Gastroesophageal sphincter (tissue), 4 donors: ENCODE data around the gene ASB11. TPM values are rescaled to one million over a fixed set of nuclear protein-coding genes. Genes with fewer than 3 reads are reported as not detected.

ENCODE experiments used
- ATAC-seq: fragments of 150-250 bp; one replicate; pipeline ENCODE4 v1.9.1; 2016; ENCODE audit warnings: mild to moderate bottlenecking, moderate library complexity
- H3K27ac ChIP-seq, 4 donors: fragments of 200-600 bp; sonication (generic) in 3 of 4; 1 replicate in 3 of 4; 2 replicates in 1 of 4; pipeline ENCODE4 v1.5.1; 2016 to 2019
- H3K27me3 ChIP-seq: fragments of 200-600 bp; sonication (generic); one replicate; pipeline ENCODE4 v1.5.1; 2019
- H3K36me3 ChIP-seq, 2 donors: fragments of 200-600 bp; sonication (generic); one replicate each; pipeline ENCODE4 v1.5.1; 2019; ENCODE audit warnings: control low read depth in 1 of 2
- H3K4me1 ChIP-seq, 3 donors: fragments of 200-600 bp; sonication (generic); 1 replicate in 2 of 3; 2 replicates in 1 of 3; pipeline ENCODE4 v1.5.1; 2016 to 2019; ENCODE audit warnings: control low read depth in 2 of 3
- H3K4me3 ChIP-seq, 2 donors: fragments of 200-600 bp; sonication (generic); one replicate each; pipeline ENCODE4 v1.5.1; 2019; ENCODE audit warnings: mild to moderate bottlenecking in 1 of 2, moderate library complexity in 1 of 2
- H3K9me3 ChIP-seq, 3 donors: fragments of 200-600 bp; sonication (generic); one replicate each; pipeline ENCODE4 v1.5.1; 2017 to 2019; ENCODE audit warnings: control low read depth in 2 of 3
- EP300 ChIP-seq: sonication (generic); formaldehyde crosslinking; IDR thresholded peaks from one replicate; pipeline ENCODE4 v1.6.1; 2017; ENCODE audit warnings: antibody characterized with exemption, mild to moderate bottlenecking
- POLR2A ChIP-seq, 2 donors: fragments of 450-650 bp; IDR thresholded peaks; one replicate each; pipeline ENCODE4 v1.6.1; 2017; ENCODE audit warnings: antibody characterized with exemption in 2 of 2, mild to moderate bottlenecking in 2 of 2, moderate library complexity in 1 of 2
- POLR2AphosphoS5 ChIP-seq: sonication (generic); formaldehyde crosslinking; IDR thresholded peaks from one replicate; pipeline ENCODE4 v1.6.1; 2017; ENCODE audit warnings: antibody characterized with exemption
- WGBS, 2 donors: methylation state at CpG; one replicate each; pipeline ENCODE4 v1.1.5; 2018; ENCODE audit warnings: low coverage in 1 of 2; 5-methylcytosine and 5-hydroxymethylcytosine counted together
- total RNA-seq, 4 donors: library from RNA; depleted of rRNA; stranded (reverse); fragments of >200 nt; gene quantifications; one replicate each; pipeline ENCODE4 v1.1.0, GENCODE V29; 2016
- TF ChIP-seq, protein P1 (sequence below), 4 experiments: fragments of 200-600 bp in 2 of 4; fragments of 450-650 bp in 2 of 4; sonication (generic) in 1 of 4; IDR thresholded peaks; one replicate each; pipeline ENCODE4 v1.5.1; 2017 to 2019; ENCODE audit warnings: antibody characterized with exemption in 4 of 4, mild to moderate bottlenecking in 2 of 4, moderate library complexity in 2 of 4

Gene ASB11
- total RNA-seq, 4 donors from 2014 or later = 0.67 TPM; not detected in 3

DNA sequence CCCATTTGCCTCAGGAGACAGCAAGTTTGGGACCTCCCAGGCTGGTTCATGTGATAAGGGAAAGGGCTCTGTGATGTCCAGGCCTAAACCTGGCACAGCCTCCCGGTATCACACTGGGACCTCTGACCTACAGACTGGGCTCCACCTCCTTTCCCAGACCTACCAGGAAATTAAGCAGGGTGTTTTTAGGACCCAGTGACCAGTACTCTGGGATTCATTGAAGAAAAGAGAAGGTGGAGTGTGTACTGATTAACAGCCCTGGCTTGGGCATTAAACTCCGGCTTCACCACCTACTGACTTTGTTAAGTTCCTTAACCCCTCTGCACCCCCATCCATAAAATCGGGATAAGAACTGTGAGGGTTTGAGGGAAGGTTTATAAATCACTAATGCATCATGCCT is 74.1 kb downstream of the ASB11 start:
- 52 to 72% methylated on average over 2 of the region's 3 CpGs for WGBS, 2 donors
- Histone ChIP-seq H3K4me1 (no peaks in the 10 kb centered on the region), H3K36me3 (no peaks in the 10 kb centered on the region), H3K4me3 (no peak overlapping the region), H3K9me3 (no peaks in the 10 kb centered on the region), H3K27me3 (no peaks in the 10 kb centered on the region), H3K27ac (no peak overlapping the region)
- TF ChIP-seq POLR2AphosphoS5 (no peak), EP300 (no peak)
- ATAC-seq = no peak

DNA sequence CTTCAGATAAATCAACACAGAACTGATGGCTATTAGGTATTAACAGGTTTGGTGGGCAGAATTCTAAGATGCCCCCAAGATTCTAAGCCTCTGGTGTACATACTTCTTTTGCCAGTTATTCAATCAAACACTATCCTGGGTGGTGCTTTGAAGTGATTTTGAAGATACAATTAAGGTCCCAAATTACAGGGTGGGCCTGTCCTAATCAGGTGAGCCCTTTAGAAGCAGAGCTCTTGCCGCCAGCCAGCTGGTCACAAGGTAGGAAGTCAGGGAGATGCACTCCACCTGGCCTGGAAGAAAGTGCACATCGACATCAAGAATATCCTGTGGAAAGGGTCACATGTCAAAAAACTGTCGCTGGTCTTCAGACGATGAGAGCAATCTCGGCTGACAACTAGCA is 75.0 kb downstream of the ASB11 start:
- Histone ChIP-seq H3K4me1 (no peaks in the 10 kb centered on the region), H3K4me3 (no peak overlapping the region), H3K36me3 (no peaks in the 10 kb centered on the region), H3K27ac (no peak overlapping the region), H3K27me3 (no peaks in the 10 kb centered on the region), H3K9me3 (no peaks in the 10 kb centered on the region)
- TF ChIP-seq EP300 (no peak), POLR2A (IDR thresholded peaks at IDR 0.05) (no peak), POLR2AphosphoS5 (no peak)
- TF ChIP-seq, protein P1, sequence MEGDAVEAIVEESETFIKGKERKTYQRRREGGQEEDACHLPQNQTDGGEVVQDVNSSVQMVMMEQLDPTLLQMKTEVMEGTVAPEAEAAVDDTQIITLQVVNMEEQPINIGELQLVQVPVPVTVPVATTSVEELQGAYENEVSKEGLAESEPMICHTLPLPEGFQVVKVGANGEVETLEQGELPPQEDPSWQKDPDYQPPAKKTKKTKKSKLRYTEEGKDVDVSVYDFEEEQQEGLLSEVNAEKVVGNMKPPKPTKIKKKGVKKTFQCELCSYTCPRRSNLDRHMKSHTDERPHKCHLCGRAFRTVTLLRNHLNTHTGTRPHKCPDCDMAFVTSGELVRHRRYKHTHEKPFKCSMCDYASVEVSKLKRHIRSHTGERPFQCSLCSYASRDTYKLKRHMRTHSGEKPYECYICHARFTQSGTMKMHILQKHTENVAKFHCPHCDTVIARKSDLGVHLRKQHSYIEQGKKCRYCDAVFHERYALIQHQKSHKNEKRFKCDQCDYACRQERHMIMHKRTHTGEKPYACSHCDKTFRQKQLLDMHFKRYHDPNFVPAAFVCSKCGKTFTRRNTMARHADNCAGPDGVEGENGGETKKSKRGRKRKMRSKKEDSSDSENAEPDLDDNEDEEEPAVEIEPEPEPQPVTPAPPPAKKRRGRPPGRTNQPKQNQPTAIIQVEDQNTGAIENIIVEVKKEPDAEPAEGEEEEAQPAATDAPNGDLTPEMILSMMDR (IDR thresholded peaks at IDR 0.05) = no peak
- no CpG with 5 or more reads among the region's 5 CpGs for WGBS, 2 donors
- no peak for ATAC-seq

DNA sequence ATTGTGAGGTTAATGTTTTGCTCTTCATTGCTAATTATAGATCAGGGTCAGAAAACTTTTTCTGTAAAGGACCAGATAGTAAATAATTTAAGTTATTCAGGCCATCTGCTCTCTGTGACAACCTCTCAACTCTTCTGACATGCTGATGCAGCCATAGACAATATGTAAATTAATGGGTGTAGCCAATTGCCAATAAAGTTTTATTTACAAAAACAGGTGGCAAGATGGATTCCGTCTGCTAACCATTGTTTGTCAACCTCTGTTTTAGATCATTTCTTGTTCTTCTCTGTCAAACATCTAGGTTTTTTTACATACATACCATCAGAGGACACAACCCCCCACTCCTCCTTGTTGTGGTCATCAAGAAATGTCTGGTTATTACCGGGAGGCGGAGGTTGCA is 79.3 kb downstream of the ASB11 start:
- H3K27ac ChIP-seq = no peak overlapping the region
- H3K27me3 ChIP-seq = no peaks in the 10 kb centered on the region
- H3K9me3 ChIP-seq = no peaks in the 10 kb centered on the region
- TF ChIP-seq POLR2A (IDR thresholded peaks at IDR 0.05) (no peak), POLR2AphosphoS5 (no peak), EP300 (no peak)
- TF ChIP-seq, protein P1 (IDR thresholded peaks at IDR 0.05) = no peak
- WGBS, 2 donors = 80 to 83% methylated on average over 1 to 2 of the region's 3 CpGs
- H3K4me3 ChIP-seq = no peak overlapping the region
- no peaks in the 10 kb centered on the region for H3K4me1 ChIP-seq
- no peak for ATAC-seq
- H3K36me3 ChIP-seq = no peaks in the 10 kb centered on the region

DNA sequence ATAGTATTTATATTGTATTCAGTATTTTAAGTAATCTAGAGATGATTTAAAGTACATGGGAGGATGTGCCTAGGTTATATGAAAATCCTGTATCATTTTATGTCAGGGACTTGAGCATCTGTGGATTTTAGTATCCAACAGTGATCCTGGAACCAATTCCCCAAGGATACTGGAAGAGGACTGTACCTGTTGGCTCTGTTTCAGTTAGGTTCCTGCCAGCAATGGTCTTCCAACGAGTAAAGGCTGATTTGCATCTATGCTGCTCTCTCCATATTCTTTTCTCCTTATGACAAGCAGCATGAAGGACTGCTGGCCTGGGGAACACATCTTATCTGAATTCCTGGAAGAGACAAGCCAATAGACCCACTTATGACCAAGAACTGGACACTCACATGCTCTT is 80.4 kb downstream of the ASB11 start:
- Histone ChIP-seq H3K4me1 (no peaks in the 10 kb centered on the region), H3K27ac (no peak overlapping the region), H3K36me3 (no peaks in the 10 kb centered on the region), H3K4me3 (no peak overlapping the region), H3K9me3 (no peaks in the 10 kb centered on the region), H3K27me3 (no peaks in the 10 kb centered on the region)
- TF ChIP-seq POLR2A (IDR thresholded peaks at IDR 0.05) = no peak
- TF ChIP-seq EP300 = no peak
- WGBS, 2 donors = 89% methylated on average over 1 of the region's 1 CpG; no CpG with 5 or more reads in 1 of the 2 donors
- ATAC-seq = no peak

DNA sequence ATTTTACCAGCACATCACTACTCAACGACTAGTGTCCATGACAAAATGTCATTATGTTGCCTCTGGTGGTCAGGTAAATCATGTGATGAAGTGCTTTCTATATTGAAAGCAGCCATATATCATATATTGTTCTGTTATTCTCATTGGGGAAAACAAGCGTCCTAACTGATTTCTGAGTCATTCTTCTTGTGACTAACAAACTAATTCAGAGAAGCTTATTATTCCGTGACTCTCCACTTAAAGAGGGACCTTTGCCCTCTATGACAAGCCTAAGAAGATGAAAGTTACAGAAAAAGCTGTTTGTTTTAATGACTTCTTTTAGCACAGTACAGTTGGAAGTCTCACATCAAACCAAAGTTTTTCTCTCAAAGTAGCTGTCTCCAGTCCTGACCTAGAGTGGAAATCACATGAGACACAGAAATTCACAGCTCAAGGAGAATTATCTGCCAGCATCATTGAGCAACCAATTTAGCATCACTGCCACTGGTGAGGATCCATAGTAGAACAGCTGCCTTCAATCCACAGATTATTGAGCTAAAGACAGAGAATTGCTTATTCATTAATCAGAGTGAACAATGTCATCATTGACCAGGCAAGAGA is 81.9 kb downstream of the ASB11 start:
- H3K36me3 ChIP-seq = no peaks in the 10 kb centered on the region
- H3K4me3 ChIP-seq = no peak overlapping the region
- H3K9me3 ChIP-seq = no peaks in the 10 kb centered on the region
- ATAC-seq = no peak
- 37 to 50% methylated on average over 3 of the region's 3 CpGs for WGBS, 2 donors
- no peak overlapping the region for H3K27ac ChIP-seq
- no peaks in the 10 kb centered on the region for H3K4me1 ChIP-seq
- TF ChIP-seq, protein P1 (IDR thresholded peaks at IDR 0.05) = no peak
- TF ChIP-seq POLR2AphosphoS5 = no peak
- no peak for TF ChIP-seq EP300
- TF ChIP-seq POLR2A (IDR thresholded peaks at IDR 0.05) = no peak
- no peaks in the 10 kb centered on the region for H3K27me3 ChIP-seq

Other genes with a start within 250 kb of the ASB11 start
- 1 to 10 TPM in 3 of 4 donors, not detected in 1; 1.2 to 4.4 (median 2.8) TPM for gene ASB9, start 45.6 kb downstream of the ASB11 start, total RNA-seq
- gene PIGA, start 19.9 kb upstream of the ASB11 start, total RNA-seq = 10 to 100 TPM in 1 of 4 donors, 1 to 10 TPM in 3; 5.6 to 10.4 (median 6.6) TPM
- 1 to 10 TPM; 3.2 to 8.6 (median 5.3) TPM for gene VEGFD, start 68.8 kb upstream of the ASB11 start, total RNA-seq
- gene PIR, start 177.7 kb upstream of the ASB11 start, total RNA-seq = 10 to 100 TPM; 14.7 to 30.4 (median 19.1) TPM
- gene BMX, start 185.2 kb upstream of the ASB11 start, total RNA-seq = 1 to 10 TPM; 1.9 to 4.4 (median 2.9) TPM